Activated B cell treated with CpG ODN at 0.5 μM for 24 hours (primary cell): ENCODE data around the gene ATP8B3. TPM values are rescaled to one million over a fixed set of nuclear protein-coding genes. Genes with fewer than 3 reads are reported as not detected.

Experiments
- ATAC-seq: fragments of 200-7000 bp; cut with Tn5 transposase; one replicate; pipeline ENCODE4 v1.10.0; 2021; ENCODE audit warnings: low read depth, mild to moderate bottlenecking, moderate library complexity
- CTCF ChIA-PET: fragments of 350-600 bp; sonication (Branson Sonifier 250); formaldehyde crosslinking; loops from one replicate; lab custom pipeline; 2021; ENCODE audit warnings: antibody characterized with exemption; lab: Charles Lee
- POLR2A ChIA-PET: fragments of 350-600 bp; sonication (Branson Sonifier 250); formaldehyde crosslinking; loops from one replicate; lab custom pipeline; 2021; ENCODE audit warnings: antibody characterized with exemption; lab: Charles Lee
- DNase-seq: peaks from one replicate; pipeline ENCODE4 v3.0.0; 2022
- H3K27ac Mint-ChIP-seq: one replicate; pipeline ENCODE4 v1.8.0; 2020; ENCODE audit warnings: mixed read lengths
- H3K27me3 Mint-ChIP-seq: one replicate; pipeline ENCODE4 v1.8.0; 2021; ENCODE audit warnings: mixed read lengths
- H3K36me3 Mint-ChIP-seq: one replicate; pipeline ENCODE4 v1.8.0; 2021; ENCODE audit warnings: low read depth, mixed read lengths
- H3K4me1 Mint-ChIP-seq: one replicate; pipeline ENCODE4 v1.8.0; 2021; ENCODE audit warnings: mixed read lengths
- H3K4me3 Mint-ChIP-seq: one replicate; pipeline ENCODE4 v1.8.0; 2020; ENCODE audit warnings: mild to moderate bottlenecking, mixed read lengths
- H3K9me3 Mint-ChIP-seq: one replicate; pipeline ENCODE4 v1.8.0; 2020; ENCODE audit warnings: mixed read lengths
- intact Hi-C: fragments of 100-400 bp; cut with micrococcal nuclease; formaldehyde crosslinking; loops from one replicate; pipeline ENCODE4 v1.15.1; 2024
- total RNA-seq: library from RNA; stranded (reverse); gene quantifications from 2 replicates; pipeline ENCODE4 v1.2.3, GENCODE V29; 2022
- TF ChIP-seq, protein P1 (sequence below): fragments of 200-600 bp; IDR thresholded peaks from one replicate; pipeline ENCODE4 v1.8.0; 2022; ENCODE audit warnings: antibody characterized with exemption, mild to moderate bottlenecking

Gene ATP8B3
- total RNA-seq, 1 donor from 2014 or later, result 3.9 TPM

- Mint-ChIP-seq H3K4me3 (no peak overlapping the region), H3K36me3 (no peaks in the 10 kb centered on the region), H3K27me3 (peaks cover 52% of the 10 kb centered on the region), H3K9me3 (no peaks in the 10 kb centered on the region), H3K4me1 (peaks cover 15% of the 10 kb centered on the region), H3K27ac (no peak overlapping the region)
- TF ChIP-seq, protein P1, sequence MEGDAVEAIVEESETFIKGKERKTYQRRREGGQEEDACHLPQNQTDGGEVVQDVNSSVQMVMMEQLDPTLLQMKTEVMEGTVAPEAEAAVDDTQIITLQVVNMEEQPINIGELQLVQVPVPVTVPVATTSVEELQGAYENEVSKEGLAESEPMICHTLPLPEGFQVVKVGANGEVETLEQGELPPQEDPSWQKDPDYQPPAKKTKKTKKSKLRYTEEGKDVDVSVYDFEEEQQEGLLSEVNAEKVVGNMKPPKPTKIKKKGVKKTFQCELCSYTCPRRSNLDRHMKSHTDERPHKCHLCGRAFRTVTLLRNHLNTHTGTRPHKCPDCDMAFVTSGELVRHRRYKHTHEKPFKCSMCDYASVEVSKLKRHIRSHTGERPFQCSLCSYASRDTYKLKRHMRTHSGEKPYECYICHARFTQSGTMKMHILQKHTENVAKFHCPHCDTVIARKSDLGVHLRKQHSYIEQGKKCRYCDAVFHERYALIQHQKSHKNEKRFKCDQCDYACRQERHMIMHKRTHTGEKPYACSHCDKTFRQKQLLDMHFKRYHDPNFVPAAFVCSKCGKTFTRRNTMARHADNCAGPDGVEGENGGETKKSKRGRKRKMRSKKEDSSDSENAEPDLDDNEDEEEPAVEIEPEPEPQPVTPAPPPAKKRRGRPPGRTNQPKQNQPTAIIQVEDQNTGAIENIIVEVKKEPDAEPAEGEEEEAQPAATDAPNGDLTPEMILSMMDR, result no peak
- ChIA-PET POLR2A (no interaction called here), CTCF (no interaction called here)
- intact Hi-C loops, result loop anchor here (10.0 kb wide), 1 partner anchor 295 kb away; no protein-coding TSS in a partner anchor
- ATAC-seq, result no peak
- DNase-seq, result no peak
Observed at GRCh38 chr19:1760020-1760419, 52.1 kb downstream of the ATP8B3 start.

DNA sequence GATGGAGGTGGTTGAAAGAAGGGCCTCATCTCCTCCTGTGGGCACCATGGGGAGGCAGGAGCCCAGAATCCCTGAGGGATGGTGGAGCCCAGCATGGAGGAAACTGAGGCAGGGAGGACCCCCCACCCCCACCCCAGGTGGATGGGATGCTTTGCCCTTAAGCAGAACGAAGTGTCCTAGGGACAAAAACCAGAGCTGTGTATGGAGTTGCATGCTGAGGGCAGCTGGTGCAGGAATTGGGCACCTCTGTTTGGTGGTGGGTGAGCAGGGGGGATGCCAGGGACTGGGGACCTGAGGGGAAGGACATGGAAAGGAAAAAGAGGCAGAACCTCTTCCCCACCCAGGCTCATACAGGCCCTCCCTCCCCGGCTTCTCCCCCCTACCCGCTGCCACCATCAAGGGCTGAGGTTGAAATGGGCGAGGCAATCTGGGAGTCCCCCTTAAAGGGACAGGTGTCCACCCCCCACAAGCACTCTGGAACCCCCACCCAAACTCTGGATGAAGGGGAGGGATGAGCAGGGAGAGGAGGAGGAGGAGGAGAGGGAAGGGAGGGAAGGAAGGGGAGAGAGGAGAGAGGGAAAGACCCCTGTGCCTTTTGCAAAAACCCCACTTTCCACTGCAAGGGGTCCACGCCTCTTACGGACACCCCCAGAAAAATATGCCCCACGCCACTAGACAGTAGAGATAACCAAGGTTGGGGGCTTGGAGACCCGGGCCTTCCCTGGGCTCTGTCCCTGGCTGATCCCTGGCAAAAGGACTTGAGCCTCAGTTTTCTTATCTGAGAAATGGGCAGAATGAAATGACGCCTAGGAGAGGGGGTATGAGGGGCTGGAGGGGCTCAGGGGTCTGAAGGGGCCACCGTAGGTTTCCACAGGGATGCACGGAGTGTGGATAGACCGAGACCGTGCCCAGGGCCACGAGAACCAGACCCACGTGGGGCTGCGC lies 52.8 kb downstream of the ATP8B3 start:
- intact Hi-C loops, result no loop called here
- H3K4me3 Mint-ChIP-seq, result no peak overlapping the region
- peaks cover 17% of the 10 kb centered on the region for H3K4me1 Mint-ChIP-seq
- no peaks in the 10 kb centered on the region for H3K36me3 Mint-ChIP-seq
- DNase-seq, result no peak
- no peaks in the 10 kb centered on the region for H3K9me3 Mint-ChIP-seq
- ChIA-PET POLR2A (interaction anchor here (1.0 kb wide), 1 partner anchor 490 kb away, joined by 3 read pairs; no protein-coding TSS in a partner anchor), CTCF (no interaction called here)
- peaks cover 48% of the 10 kb centered on the region for H3K27me3 Mint-ChIP-seq
- no peak overlapping the region for H3K27ac Mint-ChIP-seq
- ATAC-seq, result no peak
- TF ChIP-seq, protein P1, result no peak

DNA sequence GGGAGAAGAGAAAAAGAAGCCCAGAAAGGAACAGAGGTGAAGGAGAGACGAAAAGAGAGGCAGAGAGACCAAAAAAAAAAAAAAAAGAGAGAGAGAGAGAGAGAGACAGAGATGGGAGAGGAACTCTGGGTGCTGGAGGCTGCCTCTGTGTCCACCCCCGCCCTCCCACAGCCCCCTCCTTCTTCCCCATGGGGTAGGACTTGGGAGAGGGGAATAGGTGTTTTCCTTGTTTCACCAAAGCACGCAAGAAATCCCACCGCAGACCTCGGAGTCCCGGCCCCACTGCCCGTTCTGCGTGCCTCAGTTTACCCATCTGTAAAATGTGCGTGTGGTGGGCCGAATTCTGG lies 53.9 kb downstream of the ATP8B3 start:
- H3K27ac Mint-ChIP-seq, result no peak overlapping the region
- POLR2A ChIA-PET, result interaction anchor here (1.0 kb wide), 1 partner anchor 489 kb away, joined by 3 read pairs; no protein-coding TSS in a partner anchor
- H3K27me3 Mint-ChIP-seq, result peaks cover 39% of the 10 kb centered on the region
- ATAC-seq, result no peak
- no peak for DNase-seq
- TF ChIP-seq, protein P1, result no peak
- H3K4me3 Mint-ChIP-seq, result no peak overlapping the region
- H3K36me3 Mint-ChIP-seq, result no peaks in the 10 kb centered on the region
- no peaks in the 10 kb centered on the region for H3K9me3 Mint-ChIP-seq
- intact Hi-C loops, result no loop called here
- peaks cover 17% of the 10 kb centered on the region for H3K4me1 Mint-ChIP-seq
- CTCF ChIA-PET, result no interaction called here

DNA sequence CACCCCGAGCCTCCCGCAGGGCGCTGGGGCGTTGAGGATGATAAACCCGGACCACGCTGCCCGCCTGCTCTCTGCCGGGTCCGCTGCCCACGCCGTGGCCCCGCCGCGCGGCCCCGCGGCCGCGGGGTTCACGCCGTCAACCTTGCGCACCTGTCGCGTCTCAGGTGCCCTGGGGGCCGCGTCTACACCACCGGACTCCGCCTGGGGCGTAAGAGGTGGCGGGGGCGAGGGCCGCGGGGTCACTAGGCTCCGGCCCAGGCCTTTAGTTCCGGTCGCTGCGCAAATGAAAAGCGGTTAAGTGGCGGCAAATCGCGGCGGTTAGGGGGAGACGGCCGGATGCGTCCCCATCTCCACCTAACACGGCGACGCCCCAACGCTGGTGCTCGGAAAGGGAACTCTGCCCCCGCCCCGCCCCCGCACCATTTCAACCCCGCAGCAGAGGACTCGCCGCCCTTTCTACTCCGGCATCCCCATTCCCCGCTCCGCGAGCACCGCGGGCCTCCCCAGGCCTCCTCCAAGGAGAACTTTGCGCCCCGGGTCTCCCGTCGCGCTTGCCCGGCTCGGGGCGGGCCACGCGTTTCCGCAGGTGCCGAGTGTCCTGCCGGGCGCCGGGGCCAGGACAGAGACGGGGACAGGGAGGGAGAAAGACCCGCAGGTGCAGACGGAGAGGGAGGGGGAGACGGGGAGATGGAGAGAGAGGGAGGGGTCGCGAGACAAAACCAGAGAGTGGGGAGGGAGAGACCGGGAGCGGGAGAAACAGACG lies 54.4 kb downstream of the ATP8B3 start:
- peaks cover 20% of the 10 kb centered on the region for H3K4me1 Mint-ChIP-seq
- DNase-seq (no peak), ATAC-seq (no peak)
- H3K9me3 Mint-ChIP-seq, result no peaks in the 10 kb centered on the region
- H3K4me3 Mint-ChIP-seq, result no peak overlapping the region
- CTCF ChIA-PET, result no interaction called here
- H3K36me3 Mint-ChIP-seq, result no peaks in the 10 kb centered on the region
- POLR2A ChIA-PET, result interaction anchor here (1.0 kb wide), 1 partner anchor 489 kb away, joined by 3 read pairs; no protein-coding TSS in a partner anchor
- intact Hi-C loops, result no loop called here
- H3K27me3 Mint-ChIP-seq, result peaks cover 39% of the 10 kb centered on the region
- TF ChIP-seq, protein P1, result no peak
- no peak overlapping the region for H3K27ac Mint-ChIP-seq
